HCT116 (cell line): ENCODE measurements around the gene FLNA. TPM values are rescaled to one million over a fixed set of nuclear protein-coding genes. Genes with fewer than 3 reads are reported as not detected.
A peak's percentile ranks its signal among the peaks of the same experiment; 100 is the strongest.

Experiments used
- ATAC-seq: fragments of 200-7000 bp; cut with Tn5 transposase; 2 replicates; pipeline ENCODE4 v1.9.1; 2020; ENCODE audit warnings: mild to moderate bottlenecking, moderate library complexity
- BruUV-seq: library from RNA; stranded (reverse); fragments of 400-500 nt; replicated peaks from 2 replicates; lab custom pipeline; 2021; lab: Mats Ljungman, UMichigan
- CTCF ChIA-PET: fragments of 300-600 bp; sonication (Branson Sonifier 250); formaldehyde crosslinking; loops from one replicate; lab custom pipeline; 2021; ENCODE audit warnings: antibody characterized with exemption; lab: Charles Lee
- POLR2A ChIA-PET: fragments of 300-600, 350-600 bp; sonication (Branson Sonifier 250); formaldehyde crosslinking; loops from one replicate; lab custom pipeline; 2021; ENCODE audit warnings: antibody characterized with exemption; lab: Charles Lee
- RAD21 ChIA-PET, 2 experiments: fragments of 300-600 bp; sonication (Branson Sonifier 250); formaldehyde crosslinking; loops; one replicate each; lab custom pipeline; 2023; ENCODE audit warnings: low total read pairs in 2 of 2; ENCODE audit not compliant: uncharacterized antibody in 2 of 2, unreplicated experiment in 2 of 2, low non-redundant PET in 1 of 2; lab: Charles Lee
- DNase-seq: peaks from one replicate; pipeline ENCODE4 v3.0.0-alpha.2; 2010; ENCODE audit warnings: low read depth, low spot score
- H2AFZ ChIP-seq: fragments of 200-600 bp; shearing (Covaris generic), sonication (generic); 2 replicates; pipeline ENCODE4 v1.6.1; 2017; ENCODE audit warnings: low read depth, mixed run types, mixed read lengths, antibody characterized with exemption, low read length; ENCODE audit not compliant: poor library complexity, severe bottlenecking
- H3K27ac ChIP-seq: 2 replicates; pipeline ENCODE4 v1.5.1; 2012; ENCODE audit warnings: low read depth, low read length
- H3K27me3 ChIP-seq: fragments of 200-600 bp; sonication (generic); 2 replicates; pipeline ENCODE4 v1.6.1; 2016; ENCODE audit warnings: mixed run types, low read length, mixed read lengths; ENCODE audit not compliant: insufficient read depth
- H3K36me3 ChIP-seq, 2 experiments: fragments of 200-500 bp in 1 of 2; fragments of 200-600 bp in 1 of 2; sonication (Bioruptor generic) in 1 of 2; sonication (generic) in 1 of 2; 2 replicates each; pipeline versions ENCODE4 v1.5.1 to v1.6.1; 2014 to 2016; ENCODE audit warnings: low read length in 2 of 2, inconsistent platforms in 1 of 2, mixed read lengths in 1 of 2, mixed run types in 1 of 2; ENCODE audit not compliant: insufficient read depth in 2 of 2, control insufficient read depth in 1 of 2
- H3K4me1 ChIP-seq, 2 experiments: fragments of 200-600 bp in 1 of 2; sonication (generic) in 1 of 2; 2 replicates each; pipeline versions ENCODE4 v1.5.1 to v1.6.1; 2012 to 2017; ENCODE audit warnings: low read length in 2 of 2, inconsistent platforms in 1 of 2, mild to moderate bottlenecking in 1 of 2, mixed read lengths in 1 of 2, mixed run types in 1 of 2, moderate library complexity in 1 of 2; ENCODE audit not compliant: insufficient read depth in 2 of 2, control insufficient read depth in 1 of 2
- H3K4me2 ChIP-seq: fragments of 200-600 bp; sonication (generic); 2 replicates; pipeline ENCODE4 v1.6.1; 2017; ENCODE audit warnings: mixed run types, low read length, mixed read lengths
- H3K4me3 ChIP-seq, 2 experiments: fragments of 200-600 bp in 1 of 2; sonication (generic) in 1 of 2; replicated peaks in 1 of 2; 2 replicates each; pipeline ENCODE4 v1.5.1; 2011 to 2016; ENCODE audit warnings: low read length in 2 of 2, control low read depth in 1 of 2, low read depth in 1 of 2, mild to moderate bottlenecking in 1 of 2, mixed read lengths in 1 of 2, mixed run types in 1 of 2
- H3K79me2 ChIP-seq: fragments of 200-600 bp; sonication (generic); 2 replicates; pipeline ENCODE4 v1.6.1; 2017; ENCODE audit warnings: mild to moderate bottlenecking, mixed run types, low read length, moderate library complexity, mixed read lengths; ENCODE audit not compliant: insufficient read depth
- H3K9ac ChIP-seq: fragments of 200-600 bp; sonication (generic); 2 replicates; pipeline ENCODE4 v1.6.1; 2016; ENCODE audit warnings: low read length, mixed read lengths
- H3K9me2 ChIP-seq: fragments of 200-600 bp; sonication (generic), shearing (Covaris generic); 2 replicates; pipeline ENCODE4 v1.6.1; 2017; ENCODE audit warnings: mixed run types, mild to moderate bottlenecking, moderate library complexity; ENCODE audit not compliant: insufficient read depth
- H3K9me3 ChIP-seq, 2 experiments: fragments of 200-500 bp in 1 of 2; fragments of 200-600 bp in 1 of 2; sonication (Bioruptor generic) in 1 of 2; sonication (generic) in 1 of 2; 2 replicates each; pipeline ENCODE4 v1.6.1; 2014 to 2017; ENCODE audit warnings: low read length in 2 of 2, mixed read lengths in 2 of 2, inconsistent platforms in 1 of 2, low read depth in 1 of 2, mild to moderate bottlenecking in 1 of 2, mixed run types in 1 of 2, moderate library complexity in 1 of 2; ENCODE audit not compliant: control insufficient read depth in 1 of 2, insufficient read depth in 1 of 2
- H4K20me1 ChIP-seq: fragments of 200-600 bp; sonication (generic), shearing (Covaris generic); 2 replicates; pipeline ENCODE4 v1.6.1; 2017; ENCODE audit warnings: mixed run types, mild to moderate bottlenecking, moderate library complexity; ENCODE audit not compliant: insufficient read depth
- CTCF ChIP-seq, 3 experiments: fragments of 200-600 bp in 1 of 3; sonication (generic) in 1 of 3; IDR thresholded peaks in 2 of 3; conservative IDR thresholded peaks in 1 of 3; 2 replicates each; pipeline ENCODE4 v1.5.1; 2012 to 2017; ENCODE audit warnings: low read depth in 2 of 3, low read length in 2 of 3, antibody characterized with exemption in 1 of 3, borderline replicate concordance in 1 of 3, control low read depth in 1 of 3, mild to moderate bottlenecking in 1 of 3, mixed read lengths in 1 of 3, mixed run types in 1 of 3, moderate library complexity in 1 of 3; ENCODE audit not compliant: insufficient read depth in 1 of 3
- JUND ChIP-seq: IDR thresholded peaks from 2 replicates; pipeline ENCODE4 v1.6.1; 2012
- ZNF274 ChIP-seq: fragments of 200-500 bp; sonication (Bioruptor generic); IDR thresholded peaks from 2 replicates; pipeline ENCODE4 v1.6.1; 2014; ENCODE audit warnings: mild to moderate bottlenecking, low read depth, low read length, inconsistent platforms
- intact Hi-C: fragments of 100-400 bp; cut with micrococcal nuclease; formaldehyde crosslinking; loops from 2 replicates; pipeline ENCODE4 v1.10.0; 2022
- total RNA-seq: library from RNA; stranded (reverse); gene quantifications from one replicate; pipeline ENCODE4 v1.2.1, GENCODE V29; 2021; ENCODE audit not compliant: unreplicated experiment

FLNA gene
- total RNA-seq, 1 experiment from 2014 or later = 546 TPM

DNA sequence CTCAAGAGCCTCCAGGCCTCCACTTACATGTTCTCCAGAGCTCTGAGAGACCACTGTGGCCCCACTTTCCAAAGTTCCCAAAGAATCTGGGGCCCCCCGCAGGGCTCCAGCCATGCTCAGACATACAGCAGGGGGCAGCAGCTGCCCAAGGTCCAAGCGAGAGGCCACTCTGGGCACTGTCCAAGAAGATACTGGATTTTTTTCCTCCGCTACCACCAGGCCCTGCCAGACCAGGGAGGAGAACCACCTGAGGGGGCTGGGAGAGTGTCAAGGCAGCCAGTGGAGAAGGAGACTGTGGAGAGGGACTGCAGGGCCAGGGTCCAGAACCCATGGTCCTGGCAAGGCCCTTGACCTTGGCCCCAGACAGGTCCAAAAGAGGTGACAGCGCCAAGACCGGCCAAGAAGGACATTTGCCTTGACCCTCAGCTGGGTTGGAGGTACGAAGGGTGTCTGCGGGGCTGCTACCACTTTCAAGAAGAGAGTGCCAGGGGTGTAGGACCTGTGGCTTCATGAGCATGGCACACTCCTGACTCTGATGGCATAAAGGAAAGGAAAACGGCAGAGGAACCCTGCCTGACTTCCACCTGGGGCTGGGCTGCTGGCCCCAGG, 10.0 kb upstream of the FLNA start:
- POLR2A ChIA-PET = interaction anchor here (0.9 to 1.2 kb wide), 2 partner anchors 13 to 456 kb away, joined by 3 to 4 read pairs; no protein-coding TSS in a partner anchor
- H3K36me3 ChIP-seq = peaks cover 0 to 4% of the 10 kb centered on the region in 2 experiments; a peak in 2 of 4 replicates
- DNase-seq = no peak
- H3K4me2 ChIP-seq = no peak overlapping the region
- H3K9me2 ChIP-seq = no peaks in the 10 kb centered on the region
- no TSS peak for BruUV-seq
- TF ChIP-seq JUND (no peak), ZNF274 (no peak), CTCF (IDR thresholded peaks at IDR 0.05 in 2 of 3, conservative IDR thresholded peaks at IDR 0.05 in 1 of 3; ENCODE audit: borderline replicate concordance in 1 of 3, insufficient read depth in 1 of 3, low read depth in 2 of 3, low read length in 2 of 3) (peak in 2 of 3 experiments; percentile 26 to 44; a peak in 3 of 6 replicates)
- H3K9ac ChIP-seq = no peak overlapping the region
- H3K79me2 ChIP-seq = peaks cover 22% of the 10 kb centered on the region
- no peak overlapping the region for H3K27ac ChIP-seq
- intact Hi-C loops = no loop called here
- H4K20me1 ChIP-seq = no peaks in the 10 kb centered on the region
- H3K4me3 ChIP-seq = no peak overlapping the region
- no peak for ATAC-seq
- CTCF ChIA-PET = interaction anchor here (1.0 kb wide), 1 partner anchor 11 kb away, joined by 3 read pairs; no protein-coding TSS in a partner anchor
- H3K4me1 ChIP-seq = peaks cover 3 to 15% of the 10 kb centered on the region in 2 experiments; a peak in 2 of 4 replicates
- H3K27me3 ChIP-seq = no peaks in the 10 kb centered on the region
- no peak overlapping the region for H2AFZ ChIP-seq
- RAD21 ChIA-PET = no interaction called here
- no peaks in the 10 kb centered on the region for H3K9me3 ChIP-seq
